Choroid plexus epithelial cell (primary cell): ENCODE data around the gene U2AF2.
A peak's percentile ranks its signal among the peaks of the same experiment; 100 is the strongest.

Source experiments
- DNase-seq: peaks from one replicate; pipeline ENCODE4 v3.0.0-alpha.2; 2010; ENCODE audit warnings: low read depth
- H3K4me3 ChIP-seq: 2 replicates; pipeline ENCODE4 v1.5.1; 2011; ENCODE audit warnings: low read depth, mild to moderate bottlenecking, control low read depth, low read length, moderate library complexity
- CTCF ChIP-seq: conservative IDR thresholded peaks from 2 replicates; pipeline ENCODE4 v1.5.1; 2011; ENCODE audit warnings: low read depth, mild to moderate bottlenecking, control low read depth, inconsistent platforms, low read length, moderate library complexity

The U2AF2 gene

DNA sequence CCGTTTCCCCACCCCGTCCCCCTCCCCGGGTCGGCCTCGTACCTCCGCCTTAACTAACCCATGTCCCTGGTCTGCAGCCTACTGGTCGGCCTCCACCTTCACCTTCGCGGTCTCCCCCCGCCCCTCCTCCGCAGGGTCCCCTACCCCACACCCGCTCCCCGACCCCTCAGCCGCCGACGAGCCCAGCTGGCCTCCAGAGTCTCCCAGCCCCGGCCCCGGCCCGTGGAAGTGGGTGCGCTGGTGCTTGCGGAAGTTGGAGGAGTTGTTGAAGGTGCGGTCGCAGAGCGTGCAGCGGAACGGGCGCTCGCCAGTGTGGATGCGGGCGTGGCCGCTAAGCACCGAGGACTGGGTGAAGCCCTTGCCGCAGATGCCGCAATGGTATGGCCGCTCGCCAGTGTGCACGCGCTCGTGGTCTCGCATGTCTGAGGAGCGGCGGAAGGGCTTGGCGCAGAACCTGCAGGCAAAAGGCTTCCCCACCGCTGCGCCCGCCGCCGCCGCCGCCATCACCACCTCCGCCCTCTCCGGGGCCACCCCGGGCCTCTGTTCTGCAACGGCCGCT, 33.1 kb upstream of the U2AF2 start:
- TF ChIP-seq CTCF, result no peak
- no peak overlapping the region for H3K4me3 ChIP-seq
- no peak for DNase-seq

GRCh38 chr19:55622242-55622969, 32.4 kb upstream of the U2AF2 start:
- no peak for TF ChIP-seq CTCF
- no peak for DNase-seq
- H3K4me3 ChIP-seq, result no peak overlapping the region

DNA sequence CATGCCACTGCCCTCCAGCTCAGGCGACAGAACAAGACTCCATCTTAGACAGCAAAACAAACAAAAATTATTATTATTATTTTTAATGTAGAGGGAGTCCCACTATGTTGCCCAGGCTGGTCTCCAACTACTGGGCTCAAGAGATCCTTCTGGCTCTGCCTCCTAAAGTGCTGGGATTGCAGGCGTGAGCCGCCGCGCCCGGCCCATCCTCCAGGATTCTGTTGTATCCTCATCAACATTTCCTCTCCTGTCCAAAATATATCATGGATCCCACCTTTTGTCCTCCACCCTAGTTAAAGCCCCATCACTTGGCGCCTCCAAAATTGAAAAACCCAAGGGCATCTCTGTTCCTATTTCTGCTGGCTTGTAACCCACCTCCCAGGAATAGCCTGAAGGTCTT, 31.7 kb upstream of the U2AF2 start:
- no peak for DNase-seq
- H3K4me3 ChIP-seq, result no peak overlapping the region
- TF ChIP-seq CTCF, result no peak

DNA sequence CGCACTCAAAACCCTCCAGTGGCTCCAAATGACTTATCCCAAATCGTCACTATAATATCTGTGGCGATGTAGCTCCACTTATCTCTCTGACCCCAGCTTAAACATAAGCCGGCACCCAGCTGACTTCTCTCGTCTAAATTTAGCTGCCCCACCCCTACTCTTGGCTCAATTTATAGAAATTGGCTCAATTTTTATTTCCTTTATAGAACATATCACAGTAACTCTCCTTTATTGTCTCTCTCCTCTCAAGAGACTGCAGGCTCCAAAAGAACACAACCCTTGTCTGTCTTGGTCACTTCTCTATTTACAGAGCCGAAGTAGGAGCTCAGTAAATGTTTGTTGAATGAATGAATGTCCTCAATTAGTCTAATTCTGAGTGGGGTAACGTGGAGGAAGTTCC, 31.3 kb upstream of the U2AF2 start:
- H3K4me3 ChIP-seq, result no peak overlapping the region
- no peak for TF ChIP-seq CTCF
- no peak for DNase-seq

- no peak for TF ChIP-seq CTCF
Measured at GRCh38 chr19:55624109-55625003, 30.5 kb upstream of the U2AF2 start, which contains the start of gene ZNF784. ZNF784 (minus strand) TSS chr19:55624566; CDS start chr19:55624561, 5 bp downstream.

DNA sequence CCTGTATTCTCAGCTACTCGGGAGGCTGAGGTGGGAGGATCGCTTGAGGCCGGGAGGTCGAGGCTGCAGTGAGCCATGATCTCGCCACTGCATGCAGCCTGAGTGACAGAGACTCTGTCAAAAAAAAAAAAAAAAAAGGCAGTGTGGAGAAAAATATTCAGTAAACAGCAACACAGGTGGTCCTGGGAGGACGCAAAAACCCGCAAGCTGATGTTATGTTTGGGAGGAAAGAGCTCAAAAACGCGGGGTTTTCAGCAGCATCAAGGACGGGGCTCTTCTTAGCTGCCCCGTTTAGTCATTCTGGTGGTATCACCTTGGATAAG, 29.9 kb upstream of the U2AF2 start:
- no peak for TF ChIP-seq CTCF
- DNase-seq, result no peak
- H3K4me3 ChIP-seq, result peak overlapping the region; percentile 87

More at GRCh38 chr19:55624109-55625003, 30.5 kb upstream of the U2AF2 start, which contains the start of gene ZNF784:
- peak within 1 kb of the TSS; percentile 87 for H3K4me3 ChIP-seq
- DNase-seq, result peak; percentile 95
